HL-60/S4 treated with phorbol 12-myristate 13-acetate at 8.2 ng/mL for 4 days and 3 days (cell line): ENCODE data around the gene CC2D2A.

ENCODE experiments used
- in situ Hi-C: fragments of 300-500 bp; cut with MboI; formaldehyde crosslinking; loops from 2 replicates; pipeline ENCODE4 v1.15.0; 2022; ENCODE audit warnings: low sequenced_read_pairs

Gene CC2D2A

DNA sequence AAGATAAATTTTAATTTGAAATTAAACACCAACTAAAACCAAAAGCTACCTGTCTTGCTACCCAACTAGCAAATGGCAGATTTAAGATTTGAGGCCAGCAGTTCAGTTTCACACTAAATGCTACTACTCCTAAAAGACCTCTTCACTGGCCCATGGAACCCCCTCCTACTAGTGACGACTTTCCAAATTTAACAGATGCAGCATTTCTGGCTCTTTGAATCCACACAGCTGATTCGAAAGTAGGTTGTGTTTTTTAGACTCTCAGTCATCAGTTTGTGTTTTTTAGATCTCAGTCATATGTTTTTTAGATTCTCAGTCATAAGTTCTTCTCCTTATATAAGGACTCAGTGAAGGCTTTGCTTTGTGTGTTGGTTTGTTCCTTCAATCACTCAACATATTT lies 11.1 kb upstream of the CC2D2A start:
- in situ Hi-C loops, result loop anchor here (5.0 kb wide), 1 partner anchor 226 kb away; no protein-coding TSS in a partner anchor

DNA sequence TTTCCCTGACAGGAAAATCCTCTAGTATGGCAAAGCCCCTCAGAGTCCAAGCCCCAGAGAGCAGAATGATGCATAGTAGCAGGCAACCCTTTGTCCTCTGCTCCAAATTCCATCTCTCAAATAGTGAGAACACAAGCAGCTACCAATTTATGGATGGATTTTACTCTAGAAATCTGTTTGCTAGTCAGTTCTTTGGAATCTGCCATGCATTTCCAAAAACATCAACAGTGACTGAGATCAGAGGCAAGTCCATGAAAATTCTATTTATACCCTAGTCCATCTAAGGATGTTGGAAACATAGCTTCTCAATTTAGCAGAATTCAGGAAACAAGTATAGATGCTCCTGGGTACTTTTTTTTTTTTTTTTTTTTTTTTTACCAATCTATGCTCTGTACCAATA lies 10.0 kb upstream of the CC2D2A start:
- in situ Hi-C loops, result loop anchor here (5.0 kb wide), 1 partner anchor 227 kb away; no protein-coding TSS in a partner anchor

DNA sequence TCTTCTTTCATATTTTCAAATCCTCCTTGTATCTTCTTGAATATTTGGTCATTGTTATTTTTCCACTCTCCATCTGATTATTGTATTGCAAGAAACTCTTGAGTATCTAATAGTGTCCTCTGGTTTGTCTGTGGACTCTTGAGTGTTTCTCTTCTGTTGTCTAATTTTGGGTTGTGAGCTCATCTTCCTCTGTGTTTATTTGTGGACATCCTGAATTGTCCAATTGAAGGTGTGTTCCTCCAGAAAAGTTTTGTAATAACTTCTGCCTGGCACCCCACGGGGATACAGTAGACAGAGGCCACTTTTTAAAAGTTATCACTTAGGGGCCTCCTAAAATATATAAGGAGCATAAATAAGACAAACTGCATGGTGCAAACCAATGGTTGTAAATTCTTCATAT lies 3.1 kb upstream of the CC2D2A start:
- in situ Hi-C loops, result no loop called here

DNA sequence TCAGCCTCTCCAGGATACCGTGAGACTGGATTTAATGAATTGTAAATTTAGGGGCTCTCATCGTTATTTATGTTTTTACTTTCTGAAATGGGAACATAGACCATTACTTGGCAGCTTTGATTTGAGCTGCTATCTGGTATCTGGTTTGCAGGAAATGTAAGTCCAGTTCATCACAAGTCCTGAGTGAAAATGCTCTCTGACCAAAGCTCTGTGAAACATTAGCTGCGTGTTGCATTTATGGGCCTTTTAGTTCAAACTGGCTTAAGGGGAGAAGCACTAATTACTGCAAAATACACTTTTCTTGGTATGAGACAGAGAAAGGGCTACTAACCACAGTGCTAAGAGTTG lies 420 bp downstream of the CC2D2A start:
- in situ Hi-C loops, result no loop called here

DNA sequence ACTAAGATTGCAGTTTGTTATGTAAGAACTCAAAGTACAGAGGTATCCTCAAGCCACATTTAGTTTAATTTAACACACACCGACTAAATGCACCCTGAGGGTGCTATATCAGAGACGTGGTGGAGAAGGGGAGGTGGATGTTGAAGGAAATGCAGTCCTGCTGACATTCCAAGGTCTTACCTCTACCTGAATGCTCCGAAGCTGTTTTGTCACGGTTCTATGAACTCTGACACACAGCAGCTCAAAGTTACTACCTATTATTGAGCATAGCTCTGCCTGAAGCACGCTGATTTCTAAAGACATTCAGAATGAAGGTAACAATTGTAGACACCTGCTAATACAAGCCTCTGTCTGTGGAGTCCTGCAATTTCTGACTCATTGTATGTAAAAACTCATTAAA lies 6.7 kb downstream of the CC2D2A start:
- in situ Hi-C loops, result no loop called here

DNA sequence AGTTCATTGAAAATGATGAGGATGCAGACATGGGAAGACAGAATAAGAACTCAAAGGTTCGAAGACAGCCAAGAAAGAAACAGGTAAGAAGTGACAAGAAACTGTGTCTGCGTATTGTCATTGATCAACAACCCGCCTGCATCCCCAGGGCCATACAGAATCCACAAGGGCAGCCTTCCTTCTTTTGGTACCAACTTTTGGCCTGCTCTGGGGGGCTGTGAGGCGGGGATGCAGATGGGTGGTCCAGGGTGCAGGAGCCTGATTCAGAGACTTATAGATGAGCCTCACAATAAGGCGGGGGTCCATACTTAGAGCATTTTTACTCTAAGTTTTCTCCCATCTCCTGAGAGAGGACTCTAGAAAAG lies 9.0 kb downstream of the CC2D2A start:
- in situ Hi-C loops, result no loop called here

DNA sequence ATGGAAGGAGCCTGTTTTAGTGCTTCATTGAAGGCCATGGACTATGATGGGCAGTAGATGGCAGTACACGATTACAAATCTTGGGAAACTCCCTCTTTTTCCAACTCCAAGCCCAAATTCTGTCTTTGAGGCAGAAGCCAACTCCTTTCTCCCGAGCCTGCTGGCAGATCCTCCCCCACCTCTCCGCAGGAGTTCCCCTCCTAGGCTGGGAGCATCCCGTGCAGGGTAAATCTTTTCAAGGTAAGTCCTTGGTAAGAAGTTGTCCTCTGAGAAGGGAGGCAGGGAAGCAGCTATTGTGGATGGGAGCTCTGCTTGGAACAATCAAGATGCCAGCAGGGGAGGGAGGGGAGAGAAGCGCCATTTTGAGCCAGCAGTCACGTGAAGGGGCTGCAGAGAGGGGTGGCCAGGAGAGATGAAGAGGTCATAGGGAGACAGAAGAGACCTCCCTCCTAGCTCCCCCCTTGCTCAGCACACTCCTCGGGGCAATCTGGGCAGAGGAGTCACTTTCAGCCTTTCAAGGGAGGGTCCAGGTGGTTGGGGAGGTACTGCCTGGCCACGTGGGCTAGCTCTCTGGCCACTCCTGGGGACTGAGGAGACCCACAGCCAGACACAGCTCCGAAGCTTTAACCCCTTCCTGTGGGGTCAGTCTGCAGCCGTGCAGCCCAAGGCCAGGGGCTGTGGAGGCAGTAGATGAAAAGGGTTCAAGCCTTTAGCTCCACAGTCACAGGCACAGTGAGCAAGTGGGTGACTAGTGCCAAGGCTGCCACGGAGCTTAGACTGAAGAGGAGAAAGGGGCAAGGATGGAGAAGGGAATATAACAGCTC lies 9.6 kb downstream of the CC2D2A start:
- in situ Hi-C loops, result no loop called here

DNA sequence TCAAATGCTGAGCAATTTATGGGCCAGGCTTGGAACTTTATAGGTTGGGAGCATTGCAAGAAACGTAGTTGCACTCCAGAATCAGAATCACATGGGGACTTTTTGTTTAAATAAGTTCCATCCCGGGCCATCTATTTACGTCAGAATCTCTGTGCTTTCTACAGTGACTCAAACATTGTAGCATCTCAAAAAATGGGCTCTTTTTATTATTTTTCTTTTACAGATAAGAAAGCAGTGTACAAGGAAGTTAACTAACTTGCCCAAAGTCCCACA lies 10.2 kb downstream of the CC2D2A start:
- in situ Hi-C loops, result no loop called here

DNA sequence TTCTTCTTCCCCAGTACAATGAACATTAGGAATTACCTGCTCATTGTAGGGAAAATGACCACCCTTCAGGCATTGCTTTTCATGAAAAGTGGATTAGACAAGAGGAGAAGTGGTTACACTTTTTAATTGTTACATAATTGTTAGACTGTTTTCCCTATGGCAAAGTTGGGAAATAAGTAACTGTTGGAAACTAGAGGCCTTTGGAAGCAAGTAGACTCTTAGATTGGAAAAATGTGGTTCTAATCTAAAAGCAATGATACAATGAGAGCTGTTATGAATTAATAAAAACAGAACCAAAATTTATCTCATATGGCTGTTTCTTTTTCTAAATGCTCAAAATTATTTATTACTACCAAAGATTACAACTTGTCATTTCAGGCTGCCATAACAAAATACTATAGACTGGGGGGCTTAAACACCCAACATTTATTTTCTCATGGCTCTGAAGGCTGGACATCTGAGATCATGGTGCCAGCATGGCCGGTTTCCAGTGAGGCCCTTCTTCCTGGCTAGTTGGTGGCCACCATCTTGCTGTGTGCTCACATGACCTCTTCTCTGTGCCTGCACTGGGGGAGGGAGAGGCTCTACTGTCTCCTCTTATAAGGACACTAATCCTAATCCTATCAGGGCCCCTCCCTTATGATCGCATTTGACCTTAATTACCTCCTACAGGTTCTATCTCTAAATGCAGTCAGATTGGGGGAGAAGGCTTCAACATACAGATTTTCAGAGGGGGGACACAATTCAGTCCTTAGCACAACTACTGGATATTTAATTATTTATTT lies 12.5 kb downstream of the CC2D2A start:
- in situ Hi-C loops, result no loop called here

DNA sequence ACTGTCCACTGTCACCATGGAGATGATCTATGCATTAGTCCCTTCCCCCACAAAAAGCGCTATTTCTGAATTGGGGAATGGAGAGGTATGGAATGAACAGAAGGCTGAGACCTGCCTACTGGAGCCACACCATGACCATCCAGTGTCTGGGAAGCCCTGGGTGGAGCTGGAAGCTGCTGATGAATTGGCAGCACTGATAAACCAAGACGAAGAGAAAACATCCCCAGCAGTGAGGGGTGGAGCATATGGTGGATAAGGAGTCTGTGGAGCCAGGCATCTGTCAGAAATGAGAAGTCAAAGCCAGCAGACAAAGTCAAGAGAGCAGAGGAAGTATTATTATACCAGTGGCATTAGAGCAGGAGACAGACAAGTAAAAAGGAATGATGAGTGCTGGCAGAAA lies 13.2 kb downstream of the CC2D2A start:
- in situ Hi-C loops, result no loop called here

DNA sequence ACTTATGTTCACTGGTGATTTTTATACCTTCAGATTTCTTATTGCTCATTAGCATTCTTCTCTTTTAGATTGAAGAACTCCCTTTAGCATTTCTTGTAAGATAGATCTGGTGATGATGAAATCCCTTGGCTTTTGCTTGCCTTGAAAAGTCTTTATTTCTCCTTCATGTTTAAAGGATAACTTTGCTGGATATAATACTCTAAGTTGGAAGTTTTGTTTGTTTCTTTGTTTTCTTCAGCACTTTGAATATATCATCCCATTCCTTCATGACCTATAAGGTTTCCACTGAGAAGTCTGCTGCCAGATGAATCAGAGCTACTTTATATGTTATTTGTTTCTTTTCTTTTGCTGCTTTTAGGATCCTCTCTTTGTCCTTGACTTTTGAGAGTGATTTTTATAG lies 18.5 kb downstream of the CC2D2A start:
- in situ Hi-C loops, result no loop called here

DNA sequence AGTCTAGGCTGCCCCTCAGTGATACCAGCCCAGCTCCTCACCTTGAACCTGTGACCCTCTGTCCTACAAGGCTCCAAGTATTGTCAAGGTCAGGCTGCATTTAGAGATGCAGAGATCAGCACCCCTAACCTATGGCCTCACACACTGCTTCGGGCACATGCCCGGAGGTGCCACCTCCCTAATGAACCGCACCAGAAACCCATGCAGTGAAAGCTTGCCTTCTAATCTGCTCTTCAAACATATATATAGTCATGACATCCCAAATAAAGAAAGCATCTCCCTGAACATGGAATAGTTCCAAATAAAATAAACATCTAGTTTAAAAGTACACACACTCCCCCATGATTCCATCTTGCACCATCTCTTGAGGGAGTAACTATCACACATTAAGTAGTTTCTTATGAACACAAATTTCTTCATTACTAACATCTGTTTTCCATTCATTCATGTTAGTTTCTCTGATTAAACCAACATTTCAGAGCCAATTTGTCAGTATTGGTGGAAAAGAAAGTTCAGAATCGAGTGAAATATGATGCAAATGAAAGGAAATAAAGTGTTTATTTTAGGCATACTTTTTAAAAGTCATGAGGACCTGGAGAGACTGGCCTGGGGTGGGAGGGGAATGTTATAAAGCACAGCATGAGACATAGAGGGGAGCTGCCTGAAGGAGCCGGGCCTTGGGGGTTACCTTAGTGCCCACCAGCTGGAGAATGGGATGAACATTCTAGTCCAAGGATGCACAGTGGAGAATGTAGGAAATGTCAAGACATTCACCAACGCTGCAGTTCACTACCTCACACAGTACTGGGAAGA lies 19.2 kb downstream of the CC2D2A start:
- in situ Hi-C loops, result no loop called here

DNA sequence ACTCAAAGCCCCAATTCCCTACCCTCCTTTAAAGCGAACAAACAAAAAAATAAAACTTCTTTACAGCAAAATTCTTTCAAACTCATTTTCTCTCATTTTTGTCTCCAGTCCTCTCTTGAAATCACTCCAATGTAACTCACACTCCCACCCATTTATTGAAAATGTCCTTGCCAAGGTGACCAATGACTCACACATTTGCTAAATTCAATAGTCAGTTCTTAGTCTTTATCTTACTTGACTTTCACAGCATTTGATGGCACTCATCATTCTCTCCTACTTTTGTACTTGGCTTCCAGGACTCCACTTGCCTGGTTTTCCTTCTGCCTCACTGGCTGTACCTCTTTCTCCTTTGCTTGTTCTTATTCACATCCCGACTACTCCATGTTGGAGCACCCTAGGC lies 19.9 kb downstream of the CC2D2A start:
- in situ Hi-C loops, result no loop called here

DNA sequence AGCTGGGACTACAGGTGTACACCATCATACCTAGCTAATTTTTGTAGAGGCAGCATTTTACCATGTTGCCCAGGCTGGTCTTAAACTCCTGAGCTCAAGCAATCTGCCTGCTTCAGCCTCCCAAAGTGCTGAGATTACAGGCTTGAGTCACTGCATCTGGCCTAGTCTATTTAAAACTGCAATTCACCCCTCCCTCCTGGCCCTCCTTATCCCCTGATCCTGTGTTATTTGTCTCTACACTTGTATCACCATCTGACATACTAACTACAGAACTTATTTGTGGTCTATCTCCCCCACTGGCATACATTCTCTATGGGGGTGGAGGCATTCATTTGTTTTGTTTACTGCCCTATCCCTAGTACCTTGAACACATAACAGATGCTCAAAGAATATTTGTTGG lies 23.7 kb downstream of the CC2D2A start:
- in situ Hi-C loops, result no loop called here

DNA sequence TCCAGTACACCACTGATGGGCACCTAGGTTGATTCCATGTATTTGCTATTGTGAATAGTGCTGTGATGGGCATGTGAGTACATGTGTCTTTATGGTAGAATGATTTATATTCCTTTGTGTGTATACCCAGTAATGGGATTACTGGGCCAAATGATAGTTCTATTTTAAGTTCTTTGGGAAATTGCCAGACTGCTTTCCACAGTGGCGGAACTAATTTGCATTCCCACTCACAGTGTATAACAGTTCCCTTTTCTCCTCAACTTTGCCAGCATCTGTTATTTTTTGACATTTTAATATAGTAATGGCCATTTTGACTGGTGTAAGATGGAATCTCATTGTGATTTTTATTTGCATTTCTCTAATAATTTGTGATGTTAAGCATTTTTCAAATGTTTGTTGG lies 25.9 kb downstream of the CC2D2A start:
- in situ Hi-C loops, result no loop called here

DNA sequence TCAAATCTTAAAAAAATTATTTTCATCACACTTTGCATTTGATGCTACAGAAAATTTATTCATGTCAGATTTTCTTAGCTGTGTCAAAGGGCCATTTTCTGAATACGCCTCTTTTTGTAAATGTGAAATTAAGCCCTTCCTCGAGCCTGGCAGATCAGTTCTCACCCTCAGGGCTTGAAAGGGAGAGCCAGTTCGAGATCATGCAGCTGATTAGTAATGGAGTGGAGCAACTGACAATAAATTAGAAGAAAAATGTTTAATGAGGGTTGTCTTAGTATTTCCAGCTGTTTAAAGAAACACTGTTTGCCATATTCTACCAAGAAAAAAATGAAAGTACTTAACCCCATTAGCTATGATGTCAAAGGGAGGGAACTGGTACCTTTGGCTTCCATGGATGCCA lies 28.7 kb downstream of the CC2D2A start:
- in situ Hi-C loops, result no loop called here

DNA sequence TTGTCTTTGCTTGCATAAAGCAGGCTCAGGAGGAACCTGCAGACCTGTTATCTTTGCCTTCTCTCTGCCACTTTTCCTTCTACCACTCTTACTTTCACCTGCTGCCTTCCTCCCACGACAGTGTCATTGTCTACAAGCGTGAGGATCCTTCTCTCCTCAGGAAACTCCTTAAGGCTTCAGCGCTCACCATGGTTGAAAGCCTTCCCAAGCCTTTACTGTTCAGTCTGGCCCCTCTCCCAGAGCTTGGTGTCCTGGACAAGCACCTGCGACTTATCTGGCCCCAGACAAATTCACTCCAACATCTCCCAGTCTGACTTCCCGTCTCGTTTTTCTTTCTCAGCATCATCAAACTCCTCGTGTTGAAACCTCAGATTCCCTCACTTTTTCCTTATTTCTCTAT lies 31.0 kb downstream of the CC2D2A start:
- in situ Hi-C loops, result no loop called here

DNA sequence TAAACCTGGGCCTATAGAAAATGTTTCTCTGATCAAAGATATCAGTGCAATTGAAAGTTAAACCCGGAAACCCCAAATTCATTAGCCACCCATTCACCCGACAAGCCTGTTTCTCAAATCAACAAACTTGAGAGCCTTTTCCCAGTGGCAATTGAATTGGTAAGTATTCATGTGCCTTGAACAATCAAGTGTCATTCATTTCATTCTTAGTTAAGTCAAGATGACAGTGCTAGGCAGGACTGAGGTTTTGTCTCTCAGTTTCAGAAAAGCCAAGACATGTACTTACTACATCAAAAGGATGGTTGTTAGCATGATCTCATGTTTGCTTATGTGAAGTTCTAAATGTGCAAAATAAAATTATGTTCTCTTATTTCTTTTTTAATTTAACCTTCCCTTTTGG lies 32.3 kb downstream of the CC2D2A start:
- in situ Hi-C loops, result no loop called here

DNA sequence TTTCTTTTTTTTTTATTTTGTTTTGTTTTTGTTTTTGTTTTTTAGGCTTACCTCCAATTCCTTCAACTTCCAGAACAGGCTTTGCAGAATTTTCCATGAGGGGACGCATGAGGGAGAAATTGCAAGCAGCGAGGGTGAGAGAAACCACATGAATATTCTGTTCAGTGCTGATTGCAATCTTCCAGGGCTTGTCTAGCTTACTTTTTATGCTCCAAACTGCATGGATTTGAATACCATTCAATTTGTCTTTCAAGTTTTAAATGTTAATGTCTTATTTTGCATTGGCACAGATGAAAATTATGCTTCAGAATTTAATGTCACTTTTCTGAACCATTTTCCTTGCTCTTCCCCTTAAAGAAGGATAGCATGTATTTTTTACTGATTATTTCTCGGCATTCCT lies 32.7 kb downstream of the CC2D2A start:
- in situ Hi-C loops, result no loop called here

DNA sequence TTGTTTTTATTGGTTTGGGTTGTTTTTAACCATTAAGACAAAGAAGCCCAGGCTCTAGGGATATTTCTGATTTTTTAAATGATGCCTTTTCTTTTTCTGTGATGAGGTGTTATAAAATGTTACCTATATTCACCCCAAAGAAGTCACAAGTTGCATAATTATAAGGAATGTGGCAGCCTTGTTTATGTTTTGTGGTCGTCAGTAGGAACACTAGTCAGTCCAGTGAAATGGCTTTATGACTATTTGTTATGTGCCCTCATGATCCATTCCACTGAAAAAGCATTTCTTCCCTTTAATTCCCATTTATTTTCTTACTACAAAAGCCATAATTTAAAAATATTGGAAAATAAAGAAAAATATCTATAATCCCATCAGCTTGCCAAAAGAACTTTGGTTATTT lies 34.4 kb downstream of the CC2D2A start:
- in situ Hi-C loops, result no loop called here

DNA sequence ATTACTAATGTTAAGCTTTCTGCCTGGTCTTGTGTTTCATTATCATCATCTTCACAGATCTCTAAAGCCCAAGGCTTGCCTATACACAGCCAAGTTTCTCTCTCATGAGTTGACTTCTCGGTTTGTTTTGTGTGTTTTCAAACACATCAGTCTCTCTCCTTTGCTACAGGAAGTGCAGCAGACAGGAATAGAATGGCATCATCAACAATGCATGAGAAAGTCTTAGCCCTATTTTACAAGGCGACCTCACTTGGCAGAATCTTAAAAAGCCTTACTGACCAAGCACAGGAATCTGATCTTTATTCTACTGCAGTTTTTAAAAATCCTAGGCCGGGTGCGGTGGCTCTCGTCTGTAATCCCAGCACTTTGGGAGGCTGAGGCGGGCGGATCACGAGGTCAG lies 36.8 kb downstream of the CC2D2A start:
- in situ Hi-C loops, result no loop called here

DNA sequence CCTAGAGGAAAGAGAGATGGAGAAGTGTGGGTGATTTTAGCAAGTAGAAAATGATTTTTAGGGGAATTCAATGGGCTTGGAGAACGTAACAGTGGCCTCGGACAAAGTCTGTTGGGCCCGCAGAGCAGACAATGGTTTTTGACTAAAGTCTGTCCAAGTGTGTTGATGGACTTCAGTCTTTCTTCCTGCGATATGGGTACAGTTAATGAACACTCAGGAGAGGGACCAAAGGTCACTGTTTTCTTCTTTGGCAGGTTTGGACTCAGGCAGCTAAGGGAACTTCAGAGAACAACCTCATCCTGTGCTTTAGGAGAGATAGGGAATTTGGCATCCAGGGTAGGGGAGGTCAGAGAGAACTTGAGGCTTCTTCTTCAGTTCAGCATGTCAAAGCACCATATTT lies 38.0 kb downstream of the CC2D2A start:
- in situ Hi-C loops, result no loop called here
